ENCODE results near the gene RAB6A.

GRCh38 chr11:73757598-73757997 is 3.3 kb downstream of the RAB6A start:
- TF ChIP-seq CTCF (IDR thresholded peaks at IDR 0.05) (no peak), POLR2A (IDR thresholded peaks at IDR 0.05) (no peak)
